Prostate gland (tissue), 2 donors: ENCODE results near the gene KL. TPM values are rescaled to one million over a fixed set of nuclear protein-coding genes. Genes with fewer than 3 reads are reported as not detected.

ENCODE experiments used
- DNase-seq: peaks from one replicate; pipeline ENCODE4 v3.0.0-alpha.2; 2019; ENCODE audit warnings: low spot score
- H3K27ac ChIP-seq, 2 donors: fragments of 200-600 bp; sonication (generic); 2 replicates each; pipeline ENCODE4 v1.5.1; 2017 to 2019
- H3K27me3 ChIP-seq: fragments of 200-600 bp; sonication (generic); replicated peaks from 2 replicates; pipeline ENCODE4 v1.5.1; 2019; ENCODE audit not compliant: insufficient read depth
- H3K36me3 ChIP-seq, 2 donors: fragments of 200-600 bp; sonication (generic); 1 replicate in 1 of 2; 2 replicates in 1 of 2; pipeline versions ENCODE4 v1.5.1 to v1.8.1; 2017 to 2019
- H3K4me1 ChIP-seq: fragments of 200-600 bp; sonication (generic); replicated peaks from 2 replicates; pipeline ENCODE4 v1.5.1; 2019
- H3K4me3 ChIP-seq, 2 donors: fragments of 200-600 bp; sonication (generic); 2 replicates each; pipeline ENCODE4 v1.5.1; 2017 to 2019
- H3K9me3 ChIP-seq: fragments of 200-600 bp; sonication (generic); 2 replicates; pipeline ENCODE4 v1.5.1; 2017
- CTCF ChIP-seq, 4 experiments: fragments of 200-600 bp in 2 of 4; fragments of 450-650 bp in 2 of 4; sonication (generic) in 2 of 4; IDR thresholded peaks; 1 replicate in 3 of 4; 2 replicates in 1 of 4; pipeline ENCODE4 v1.5.1; 2016 to 2019; ENCODE audit warnings: antibody characterized with exemption in 4 of 4, mild to moderate bottlenecking in 2 of 4, moderate library complexity in 2 of 4
- POLR2A ChIP-seq: fragments of 450-650 bp; IDR thresholded peaks from one replicate; pipeline ENCODE4 v1.6.1; 2016; ENCODE audit warnings: antibody characterized with exemption, mild to moderate bottlenecking
- POLR2AphosphoS5 ChIP-seq: sonication (generic); formaldehyde crosslinking; IDR thresholded peaks from one replicate; pipeline ENCODE4 v1.6.1; 2017; ENCODE audit warnings: antibody characterized with exemption
- WGBS: methylation state at CpG from one replicate; pipeline ENCODE4 v1.1.5; 2018; 5-methylcytosine and 5-hydroxymethylcytosine counted together
- intact Hi-C: fragments of 100-400 bp; cut with DNase I; formaldehyde crosslinking; loops from one replicate; pipeline ENCODE4 v1.14.2; 2022
- total RNA-seq, 2 donors: library from RNA; depleted of rRNA; stranded (reverse); fragments of >200 nt; gene quantifications; one replicate each; pipeline ENCODE4 v1.1.0, GENCODE V29; 2016

The KL gene
- total RNA-seq, 2 donors from 2014 or later, result 13.9 to 46.8 TPM

- 98% methylated on average over 2 of the region's 2 CpGs for WGBS
- no peak overlapping the region for H3K27ac ChIP-seq
- no peaks in the 10 kb centered on the region for H3K27me3 ChIP-seq
- no peaks in the 10 kb centered on the region for H3K4me1 ChIP-seq
- TF ChIP-seq POLR2AphosphoS5 (no peak), POLR2A (no peak), CTCF (IDR thresholded peaks at IDR 0.05) (no peak)
- intact Hi-C loops, result no loop called here
- no peak for DNase-seq
- no peaks in the 10 kb centered on the region for H3K9me3 ChIP-seq
- no peak overlapping the region for H3K4me3 ChIP-seq
- no peaks in the 10 kb centered on the region for H3K36me3 ChIP-seq
Observed at GRCh38 chr13:33096886-33097605, 80.8 kb downstream of the KL start.

GRCh38 chr13:33099860-33100259 is 83.6 kb downstream of the KL start:
- Histone ChIP-seq H3K27me3 (no peaks in the 10 kb centered on the region), H3K4me1 (no peaks in the 10 kb centered on the region), H3K9me3 (no peaks in the 10 kb centered on the region), H3K27ac (no peak overlapping the region), H3K4me3 (no peak overlapping the region), H3K36me3 (no peaks in the 10 kb centered on the region)
- intact Hi-C loops, result loop anchor here (10.0 kb wide), 1 partner anchor 55 kb away; no protein-coding TSS in a partner anchor
- no peak for DNase-seq
- WGBS, result 45% methylated on average over 3 of the region's 3 CpGs
- TF ChIP-seq CTCF (IDR thresholded peaks at IDR 0.05) (no peak), POLR2A (no peak), POLR2AphosphoS5 (no peak)

GRCh38 chr13:33100886-33101285 is 84.7 kb downstream of the KL start:
- 81% methylated on average over 3 of the region's 3 CpGs for WGBS
- intact Hi-C loops, result loop anchor here (10.0 kb wide), 1 partner anchor 56 kb away; no protein-coding TSS in a partner anchor
- no peaks in the 10 kb centered on the region for H3K9me3 ChIP-seq
- no peak for DNase-seq
- no peak overlapping the region for H3K27ac ChIP-seq
- TF ChIP-seq CTCF (IDR thresholded peaks at IDR 0.05) (no peak), POLR2AphosphoS5 (no peak), POLR2A (no peak)
- H3K4me1 ChIP-seq, result no peaks in the 10 kb centered on the region
- no peaks in the 10 kb centered on the region for H3K36me3 ChIP-seq
- H3K4me3 ChIP-seq, result no peak overlapping the region
- no peaks in the 10 kb centered on the region for H3K27me3 ChIP-seq

- no peak overlapping the region for H3K27ac ChIP-seq
- 89% methylated on average over 2 of the region's 2 CpGs for WGBS
- intact Hi-C loops, result loop anchor here (10.0 kb wide), 1 partner anchor 57 kb away; no protein-coding TSS in a partner anchor
Observed at GRCh38 chr13:33101835-33102234, 85.6 kb downstream of the KL start.

More at GRCh38 chr13:33101835-33102234, 85.6 kb downstream of the KL start:
- Histone ChIP-seq H3K4me1 (no peaks in the 10 kb centered on the region), H3K9me3 (no peaks in the 10 kb centered on the region), H3K36me3 (no peaks in the 10 kb centered on the region), H3K27me3 (no peaks in the 10 kb centered on the region), H3K4me3 (no peak overlapping the region)
- TF ChIP-seq CTCF (IDR thresholded peaks at IDR 0.05) (no peak), POLR2A (no peak), POLR2AphosphoS5 (no peak)
- DNase-seq, result no peak
